NCI-H1930 (cell line): ENCODE results near the gene DNA2.

Experiments
- DNase-seq, 2 experiments: peaks; one replicate each; lab custom pipeline; 2025; lab: John Stamatoyannopoulos, UW

Gene DNA2

GRCh38 chr10:68442971-68443370 lies 28.8 kb downstream of the DNA2 start:
- no peak for DNase-seq

- no peak for DNase-seq
Measured at GRCh38 chr10:68440898-68441297, 30.9 kb downstream of the DNA2 start.

- DNase-seq: no peak
Measured at GRCh38 chr10:68435803-68436202, 36.0 kb downstream of the DNA2 start.

- no peak for DNase-seq
Measured at GRCh38 chr10:68434657-68435056, 37.1 kb downstream of the DNA2 start.

GRCh38 chr10:68428396-68429104 lies 43.2 kb downstream of the DNA2 start:
- no peak for DNase-seq

GRCh38 chr10:68424454-68425014 lies 47.2 kb downstream of the DNA2 start:
- DNase-seq: no peak

- no peak for DNase-seq
Measured at GRCh38 chr10:68423522-68423921, 48.3 kb downstream of the DNA2 start.

- no peak for DNase-seq
Measured at GRCh38 chr10:68419376-68419775, 52.4 kb downstream of the DNA2 start.

- no peak for DNase-seq
Measured at GRCh38 chr10:68408898-68409518, 62.8 kb downstream of the DNA2 start.

DNA sequence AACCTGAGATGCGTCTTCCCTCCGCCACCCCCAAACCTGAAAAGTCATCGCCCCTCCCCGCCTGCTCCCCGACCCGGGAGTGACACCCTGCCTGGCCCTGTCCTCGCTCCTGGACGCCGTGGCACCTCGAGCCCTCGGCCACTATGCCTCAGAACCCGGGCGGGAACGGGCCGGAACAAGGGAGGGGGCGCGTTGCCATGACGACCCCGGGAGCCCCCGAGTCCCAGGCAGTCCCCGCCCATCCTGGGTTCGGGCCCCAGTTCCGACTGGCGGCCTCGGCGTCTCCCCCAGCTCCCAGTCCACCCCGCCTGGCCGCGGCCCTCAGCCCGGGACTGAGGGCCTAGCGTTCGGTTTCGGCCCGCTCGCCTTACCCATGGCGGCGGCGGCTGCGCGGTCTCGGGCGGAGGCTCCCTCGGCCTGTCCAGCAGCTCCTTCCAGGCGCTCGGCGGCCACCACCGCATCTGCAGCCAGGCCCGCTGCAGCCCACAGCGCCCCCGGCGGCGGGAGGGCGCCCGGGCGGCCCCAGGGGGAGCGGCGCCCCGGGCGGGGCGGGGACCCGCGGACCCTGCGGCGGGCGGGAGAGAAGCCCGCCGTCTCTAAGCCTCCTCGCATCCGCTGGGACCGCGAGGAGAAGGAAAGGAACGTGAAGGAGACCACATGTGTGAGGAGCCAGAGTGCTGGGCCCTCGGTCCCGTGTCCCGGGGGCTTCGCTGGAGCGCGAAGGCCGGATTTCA lies 64.8 kb downstream of the DNA2 start, which contains the start of gene RUFY2:
TSS of gene RUFY2 (minus strand) at position 463 of the 734 bp plus-strand sequence. CDS start at position 375, 88 bp downstream.
- DNase-seq: peak; percentile 43 to 57

- DNase-seq: peak in 1 of 2 experiments; percentile 4
Measured at GRCh38 chr10:68406111-68406814, 65.5 kb downstream of the DNA2 start.

DNA sequence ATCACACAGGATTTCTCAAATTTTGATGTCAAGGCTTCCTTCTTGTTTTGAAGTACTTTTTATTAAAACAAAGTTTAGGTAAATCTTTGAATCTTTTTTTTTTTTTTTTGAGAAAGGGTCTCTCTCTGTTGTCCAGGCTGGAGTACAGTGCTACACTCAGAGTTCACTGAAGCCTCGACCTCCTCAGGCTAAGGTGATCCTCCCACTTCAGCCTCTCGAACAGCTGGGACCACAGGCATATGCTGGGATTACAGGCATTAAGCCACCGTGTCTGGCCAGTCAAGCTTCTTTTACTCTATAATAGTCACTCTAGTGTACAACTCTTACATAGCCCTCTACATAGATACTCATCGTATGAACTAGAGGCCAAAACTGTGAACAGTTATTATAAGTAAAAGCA lies 68.1 kb downstream of the DNA2 start:
- DNase-seq: no peak

DNA sequence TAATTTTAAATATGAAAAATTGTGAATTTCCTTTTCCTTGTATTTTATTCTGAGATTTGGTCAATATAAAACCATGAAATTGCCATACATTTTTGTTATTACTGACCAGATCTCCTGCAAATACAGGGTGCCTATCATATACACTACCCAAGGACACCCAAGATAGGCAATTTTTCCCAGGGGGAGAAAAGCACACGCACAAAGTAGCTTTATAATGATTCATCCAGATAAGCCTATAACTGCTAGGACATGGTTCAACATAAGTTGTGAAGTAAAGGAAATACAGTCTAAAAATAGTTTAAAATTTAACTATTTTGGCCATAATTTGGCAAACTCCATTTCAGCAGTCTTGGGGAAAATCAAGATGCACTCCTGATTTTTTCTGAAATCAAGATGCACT lies 69.5 kb downstream of the DNA2 start:
- DNase-seq: no peak

DNA sequence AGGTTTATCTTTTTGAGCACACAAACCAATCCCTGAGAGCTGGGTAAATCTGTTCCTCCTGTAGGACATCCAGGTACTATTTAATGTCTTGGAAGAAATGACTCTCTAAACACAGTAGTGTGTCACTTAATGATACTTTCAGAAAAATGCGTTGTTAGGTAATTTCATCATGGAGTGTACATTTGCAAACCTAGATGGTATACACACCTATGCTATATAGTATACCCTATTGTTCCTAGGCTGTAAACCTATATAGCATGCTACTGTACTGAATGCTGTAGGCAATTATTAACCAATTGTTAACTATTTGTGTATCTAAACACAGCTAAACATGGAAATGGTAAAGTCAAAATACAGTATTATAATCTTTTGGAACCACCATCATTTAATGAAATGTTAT lies 74.8 kb downstream of the DNA2 start:
- no peak for DNase-seq

- DNase-seq: no peak
Measured at GRCh38 chr10:68385740-68386139, 86.0 kb downstream of the DNA2 start.

DNA sequence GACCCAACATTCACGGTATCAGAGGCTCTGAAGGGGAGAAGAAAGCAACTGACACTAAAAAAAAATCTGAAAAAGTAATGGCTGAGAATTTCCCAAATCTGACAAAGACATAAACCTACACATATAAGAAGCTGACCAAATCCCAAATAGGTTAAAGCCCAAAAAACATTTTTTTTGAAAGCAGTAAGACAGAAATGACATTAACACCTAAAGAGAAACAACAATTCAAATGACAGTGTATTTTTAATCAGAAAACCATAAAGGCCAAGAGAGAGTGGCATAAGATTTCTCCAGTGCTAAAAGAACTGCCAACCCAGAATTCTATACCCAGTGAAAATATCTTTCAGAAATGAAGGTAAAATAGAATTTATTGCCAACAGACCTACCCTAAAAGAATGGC lies 100.2 kb downstream of the DNA2 start:
- DNase-seq: no peak

DNA sequence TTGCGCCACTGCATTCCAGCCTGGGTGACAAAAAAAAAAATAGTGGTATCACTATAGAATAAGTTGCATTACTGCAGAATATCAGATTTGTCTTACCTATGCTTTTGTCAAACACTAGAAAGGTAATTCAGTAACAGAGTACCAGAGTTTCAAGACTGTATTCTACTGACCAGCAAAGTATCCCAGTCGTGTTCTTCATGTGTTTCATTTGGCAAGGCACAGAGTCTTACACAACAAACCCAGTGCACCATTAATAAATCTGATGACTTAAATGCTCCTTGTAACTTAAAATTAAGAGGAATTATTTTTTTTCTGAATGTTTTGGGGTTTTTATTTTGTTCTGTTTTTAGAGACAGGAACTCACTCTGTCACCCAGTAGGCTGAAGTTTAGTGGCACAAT lies 104.7 kb downstream of the DNA2 start:
- DNase-seq: no peak

- DNase-seq: no peak
Measured at GRCh38 chr10:68366600-68366999, 105.2 kb downstream of the DNA2 start.

DNA sequence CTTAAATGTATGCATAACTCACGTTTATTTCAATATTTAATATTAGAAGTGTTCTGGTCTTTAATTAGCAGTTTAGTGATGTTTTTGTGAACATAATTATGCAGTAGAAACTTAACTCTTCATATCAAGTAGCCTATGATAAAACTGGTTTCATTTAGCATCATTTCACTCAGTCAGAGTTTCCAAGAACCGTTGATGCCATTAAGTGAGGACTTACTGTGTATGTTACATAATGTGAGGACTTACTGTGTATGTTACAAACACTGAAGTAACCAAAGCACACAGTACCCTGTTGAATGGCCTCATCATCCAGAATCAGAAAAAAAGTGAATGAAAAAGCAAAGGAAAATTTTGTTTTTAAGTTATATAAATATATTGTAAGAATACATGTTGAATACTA lies 106.2 kb downstream of the DNA2 start:
- no peak for DNase-seq

GRCh38 chr10:68364101-68364886 lies 107.5 kb downstream of the DNA2 start:
- DNase-seq: no peak
